PC-3 (cell line): ENCODE measurements around the gene TBC1D2B.

ENCODE experiments used
- EZH2 ChIP-seq: fragments of 300-600 bp; sonication (generic); IDR thresholded peaks from one replicate; pipeline ENCODE4 v1.6.1; 2017; ENCODE audit warnings: antibody characterized with exemption, mild to moderate bottlenecking, low read length; ENCODE audit not compliant: unreplicated experiment
- TF ChIP-seq, protein P1 (sequence below): fragments of 300-600 bp; sonication (generic); conservative IDR thresholded peaks from 2 replicates; pipeline ENCODE4 v1.5.1; 2017; ENCODE audit warnings: antibody characterized with exemption, low read depth, mild to moderate bottlenecking, low read length

DNA sequence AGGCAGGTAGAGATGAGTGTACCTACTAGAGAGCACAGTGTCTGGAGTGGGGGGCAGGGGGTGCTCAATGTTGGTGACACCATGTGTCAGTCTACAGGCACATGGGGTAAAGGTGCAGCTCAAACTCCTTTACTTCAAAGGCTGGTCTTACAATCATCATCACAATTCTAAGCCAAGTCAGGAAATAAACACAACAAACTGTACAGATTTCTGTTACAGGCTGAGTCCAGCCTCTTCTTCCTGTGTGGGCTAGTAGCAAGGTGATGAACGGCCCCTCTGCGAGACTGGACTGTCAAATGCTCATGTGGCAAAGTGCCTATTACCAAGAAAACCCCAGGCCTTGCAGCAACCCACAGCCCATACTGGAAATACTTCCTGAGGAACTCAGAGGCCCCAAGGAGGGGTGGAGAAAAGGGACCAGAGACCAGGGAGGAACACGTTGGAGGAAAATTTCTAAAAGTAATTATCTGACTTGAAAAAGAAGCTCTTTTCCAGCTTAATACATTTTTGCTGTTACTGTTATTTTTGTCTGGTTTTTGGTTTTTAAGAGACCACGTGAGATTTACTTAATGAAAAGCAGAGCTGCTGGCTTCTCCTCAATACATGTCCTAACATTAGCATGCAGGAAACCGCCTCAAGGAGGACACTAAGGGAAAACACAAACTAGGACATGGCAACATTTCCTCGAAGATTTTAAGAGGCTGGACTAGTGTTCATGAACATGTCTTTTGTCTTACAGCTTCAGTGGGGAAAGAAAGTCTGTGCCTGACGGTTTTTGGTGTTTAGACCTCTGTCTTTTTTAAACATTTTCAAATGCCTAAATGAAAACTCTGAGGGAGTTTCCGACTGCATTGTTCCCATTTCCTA is 29.5 kb downstream of the TBC1D2B start:
- TF ChIP-seq, protein P1, sequence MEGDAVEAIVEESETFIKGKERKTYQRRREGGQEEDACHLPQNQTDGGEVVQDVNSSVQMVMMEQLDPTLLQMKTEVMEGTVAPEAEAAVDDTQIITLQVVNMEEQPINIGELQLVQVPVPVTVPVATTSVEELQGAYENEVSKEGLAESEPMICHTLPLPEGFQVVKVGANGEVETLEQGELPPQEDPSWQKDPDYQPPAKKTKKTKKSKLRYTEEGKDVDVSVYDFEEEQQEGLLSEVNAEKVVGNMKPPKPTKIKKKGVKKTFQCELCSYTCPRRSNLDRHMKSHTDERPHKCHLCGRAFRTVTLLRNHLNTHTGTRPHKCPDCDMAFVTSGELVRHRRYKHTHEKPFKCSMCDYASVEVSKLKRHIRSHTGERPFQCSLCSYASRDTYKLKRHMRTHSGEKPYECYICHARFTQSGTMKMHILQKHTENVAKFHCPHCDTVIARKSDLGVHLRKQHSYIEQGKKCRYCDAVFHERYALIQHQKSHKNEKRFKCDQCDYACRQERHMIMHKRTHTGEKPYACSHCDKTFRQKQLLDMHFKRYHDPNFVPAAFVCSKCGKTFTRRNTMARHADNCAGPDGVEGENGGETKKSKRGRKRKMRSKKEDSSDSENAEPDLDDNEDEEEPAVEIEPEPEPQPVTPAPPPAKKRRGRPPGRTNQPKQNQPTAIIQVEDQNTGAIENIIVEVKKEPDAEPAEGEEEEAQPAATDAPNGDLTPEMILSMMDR: no peak
- TF ChIP-seq EZH2: no peak
